Activated CD8-positive, alpha-beta memory T cell treated with anti-CD3 and anti-CD28 coated beads, Interleukin-2, amount 50 U/mL, for 4 hours (primary cell): ENCODE measurements around the gene NXN.
"Not testable (repeated sequence)": the region's sequence is repeated elsewhere in the genome, so short reads cannot be mapped to it uniquely, and the experiment has no call there.

Experiments
- DNase-seq: peaks from one replicate; pipeline ENCODE4 v3.0.0-alpha.2; 2020

Gene NXN

DNA sequence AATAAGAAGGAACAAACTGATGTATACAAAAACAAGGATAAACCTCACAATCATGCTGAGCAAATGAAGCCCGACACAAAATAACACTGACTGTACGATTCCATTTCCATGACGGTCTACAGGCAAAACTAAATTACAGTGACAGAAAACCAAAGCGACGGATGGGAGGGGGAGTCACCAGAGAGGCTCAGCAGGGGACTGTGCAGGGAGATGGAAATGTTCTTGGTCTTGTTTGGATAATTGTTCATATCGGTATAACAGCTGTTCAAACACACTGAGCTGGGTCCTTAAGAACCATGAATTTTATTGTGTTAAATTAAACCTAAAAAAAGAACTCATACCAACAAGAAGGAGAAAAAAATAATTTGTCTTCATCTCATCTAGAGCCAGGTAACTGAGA, 97.8 kb downstream of the NXN start:
- no peak for DNase-seq

DNA sequence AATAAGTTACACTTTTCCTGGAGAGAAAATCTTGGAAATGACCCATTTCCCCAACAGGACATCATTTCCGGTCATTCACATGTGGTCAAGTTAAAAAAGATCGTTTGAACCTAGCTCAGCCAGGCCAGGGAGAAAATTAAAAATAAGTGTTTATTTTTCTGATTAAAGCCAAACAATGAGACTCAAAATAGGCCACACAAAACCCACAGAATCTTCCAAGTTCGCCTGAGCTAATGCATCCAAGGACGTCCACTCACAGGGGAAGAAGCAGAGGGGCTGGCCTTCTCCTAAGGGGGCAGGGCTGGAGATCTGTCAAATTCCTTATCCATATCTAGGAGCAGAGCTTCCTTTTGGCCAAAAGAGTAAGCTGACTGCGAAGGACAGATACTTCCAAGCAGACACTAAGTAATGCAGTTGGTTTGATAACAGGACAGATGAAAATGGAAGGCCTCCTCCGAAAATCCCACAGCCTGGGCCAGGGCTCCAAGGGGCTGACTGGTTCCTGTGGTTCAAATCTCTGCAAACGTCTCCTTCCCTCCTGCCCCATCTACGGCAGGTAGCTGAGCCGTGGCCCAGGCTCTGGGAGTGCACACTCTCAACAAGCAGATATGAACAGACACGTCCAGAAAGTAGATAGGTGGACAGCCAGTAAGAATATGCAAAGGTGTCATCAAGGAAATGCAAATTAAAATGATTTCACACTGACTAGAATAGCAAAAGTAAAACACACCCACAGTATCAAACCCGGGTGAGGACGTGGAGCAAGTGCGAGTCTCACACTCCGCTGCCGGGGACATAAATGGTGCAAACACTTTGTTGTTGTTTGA, 98.9 kb downstream of the NXN start:
- DNase-seq, result no peak

- DNase-seq, result peak; percentile 64
Observed at GRCh38 chr17:879546-880442, 99.8 kb downstream of the NXN start.

GRCh38 chr17:877630-878029, 101.9 kb downstream of the NXN start:
- DNase-seq, result no peak

DNA sequence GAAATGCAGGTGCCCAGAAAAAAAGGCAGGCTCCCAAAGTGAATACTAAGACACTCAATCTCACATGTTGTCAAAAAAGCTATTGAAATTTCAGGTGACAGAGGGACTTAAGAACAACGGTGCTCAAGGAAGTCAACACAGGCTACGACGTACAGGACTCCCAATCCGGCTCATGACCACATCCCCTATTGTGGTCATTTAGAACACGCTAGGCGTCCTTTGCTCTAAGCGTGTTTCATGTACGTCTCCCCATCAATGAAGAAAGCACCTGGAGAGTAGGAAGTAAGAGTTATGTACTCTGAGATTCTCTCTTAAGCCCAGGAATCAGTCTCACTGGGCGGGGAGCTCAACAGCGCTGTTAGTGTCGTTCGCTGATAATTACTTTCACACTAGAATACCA, 103.3 kb downstream of the NXN start:
- DNase-seq, result no peak

GRCh38 chr17:874590-874989, 105.0 kb downstream of the NXN start:
- not testable (repeated sequence) for DNase-seq

- no peak for DNase-seq
Observed at GRCh38 chr17:872855-873254, 106.7 kb downstream of the NXN start.

DNA sequence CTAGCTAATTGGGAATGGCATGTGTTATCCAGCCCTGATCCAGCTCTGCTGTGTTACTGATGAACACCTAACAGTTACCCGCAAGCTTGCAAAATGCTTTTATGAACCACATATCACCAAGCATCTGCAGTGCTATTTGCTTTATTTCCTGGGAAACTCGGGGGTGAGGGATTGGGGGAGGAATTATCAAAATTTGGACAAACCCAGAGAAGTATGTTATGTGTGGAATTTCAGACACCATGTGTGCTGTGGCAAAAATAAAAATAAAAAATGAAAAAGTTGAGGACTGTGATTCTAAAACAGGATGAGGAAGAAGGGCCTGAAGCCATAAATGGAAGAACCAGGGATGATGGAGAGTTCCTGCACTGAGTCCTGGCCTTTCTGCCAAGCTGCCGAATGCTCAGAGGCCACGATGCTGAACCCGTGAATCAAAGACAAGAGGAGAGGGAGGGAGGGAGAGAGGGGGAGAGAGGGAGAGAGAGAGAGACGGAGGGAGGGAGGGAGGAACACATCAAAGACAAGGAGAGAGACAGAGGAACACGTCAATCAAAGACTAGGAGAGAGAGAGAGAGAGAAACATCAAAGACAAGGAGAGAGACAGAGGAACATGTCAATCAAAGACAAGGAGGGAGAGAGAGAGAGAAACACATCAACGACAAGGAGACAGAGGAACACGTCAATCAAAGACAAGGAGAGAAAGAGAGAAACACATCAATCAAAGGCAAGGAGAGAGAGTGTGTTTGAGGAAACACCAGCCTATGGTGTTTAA, 107.6 kb downstream of the NXN start:
- DNase-seq, result no peak

GRCh38 chr17:869567-870525, 109.7 kb downstream of the NXN start:
- DNase-seq, result no peak

GRCh38 chr17:869086-869485, 110.5 kb downstream of the NXN start:
- no peak for DNase-seq

DNA sequence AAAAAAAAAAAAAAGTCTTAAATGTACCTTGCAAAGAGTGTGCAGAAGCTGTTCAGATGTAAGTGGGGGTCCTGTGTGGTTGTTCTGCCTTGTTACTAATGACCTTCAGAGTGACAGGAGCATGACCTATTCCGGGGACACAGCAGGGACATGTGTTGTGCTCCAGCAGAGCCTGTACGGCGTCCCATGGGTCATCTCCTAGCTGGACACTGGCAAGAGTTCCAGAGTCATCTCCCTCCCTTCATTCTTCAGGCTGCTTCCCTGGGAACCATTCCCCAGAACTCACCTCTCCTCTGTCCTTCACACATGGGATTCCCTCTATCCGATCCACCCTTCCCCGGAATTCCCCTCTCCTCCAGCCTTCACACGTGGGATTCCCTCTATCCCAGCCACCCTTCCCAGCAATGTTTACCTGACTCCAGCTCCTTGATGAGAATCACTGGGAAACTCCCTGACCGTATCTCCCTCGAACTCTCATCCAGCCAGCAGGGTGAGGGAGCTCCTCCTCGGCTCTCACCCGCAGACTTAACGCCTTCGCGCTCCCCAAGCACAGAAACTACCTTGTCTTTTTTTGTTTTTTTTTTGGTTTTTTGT, 111.6 kb downstream of the NXN start:
- DNase-seq, result no peak

DNA sequence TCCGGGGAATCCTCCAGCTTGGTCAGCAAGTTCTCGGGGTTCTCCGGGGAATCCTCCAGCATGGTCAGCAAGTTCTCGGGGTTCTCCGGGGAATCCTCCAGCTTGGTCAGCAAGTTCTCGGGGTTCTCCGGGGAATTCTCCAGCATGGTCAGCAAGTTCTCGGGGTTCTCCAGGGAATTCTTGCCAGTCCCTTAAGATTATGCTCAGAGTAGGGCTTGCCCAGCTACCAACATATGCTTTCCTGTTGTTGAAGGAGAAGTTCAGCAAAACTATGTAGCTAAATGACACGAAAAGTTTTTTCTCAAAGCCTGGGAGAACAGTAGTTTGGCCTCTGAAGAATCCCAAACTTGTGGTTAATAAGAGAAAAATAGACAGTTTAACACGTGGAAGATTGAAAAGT, 112.3 kb downstream of the NXN start:
- DNase-seq, result not testable (repeated sequence)

GRCh38 chr17:866568-867103, 112.9 kb downstream of the NXN start:
- DNase-seq, result no peak

DNA sequence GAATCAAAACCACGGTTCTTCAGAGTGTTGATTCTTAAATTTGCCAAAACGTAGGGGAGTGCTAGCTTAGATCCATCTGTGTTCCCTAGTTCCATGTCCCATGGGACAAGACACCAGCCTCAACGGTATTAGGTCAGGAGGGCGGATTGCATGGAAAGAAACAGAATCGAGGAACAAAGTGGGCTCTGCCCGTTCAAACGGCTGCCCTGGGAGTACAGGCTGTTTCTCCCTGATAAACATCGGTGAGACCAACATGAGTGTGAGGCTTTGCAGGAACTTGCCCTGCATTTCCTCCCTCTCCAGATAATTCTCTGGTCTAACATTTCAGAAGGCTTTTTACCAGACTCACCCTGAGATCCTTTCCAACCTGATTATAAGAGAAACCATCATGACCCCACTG, 115.3 kb downstream of the NXN start:
- no peak for DNase-seq

DNA sequence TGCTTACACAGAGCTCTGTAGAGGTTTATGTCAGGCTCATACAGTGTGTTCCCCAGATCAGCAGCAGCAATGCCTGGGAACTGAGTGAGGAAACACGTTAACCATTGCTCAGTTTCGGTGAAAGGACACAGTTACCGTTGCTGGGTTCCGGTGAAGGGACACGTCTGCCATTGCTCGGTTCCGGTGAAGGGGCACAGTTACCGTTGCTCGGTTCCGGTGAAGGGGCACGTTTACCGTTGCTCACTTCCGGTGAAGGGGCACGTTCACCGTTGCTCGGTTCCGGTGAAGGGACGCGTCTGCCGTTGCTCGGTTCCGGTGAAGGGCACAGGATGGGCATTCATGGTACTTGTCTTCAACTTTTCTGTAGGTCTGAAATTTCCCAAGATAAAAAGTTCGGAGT, 115.7 kb downstream of the NXN start:
- DNase-seq, result no peak

DNA sequence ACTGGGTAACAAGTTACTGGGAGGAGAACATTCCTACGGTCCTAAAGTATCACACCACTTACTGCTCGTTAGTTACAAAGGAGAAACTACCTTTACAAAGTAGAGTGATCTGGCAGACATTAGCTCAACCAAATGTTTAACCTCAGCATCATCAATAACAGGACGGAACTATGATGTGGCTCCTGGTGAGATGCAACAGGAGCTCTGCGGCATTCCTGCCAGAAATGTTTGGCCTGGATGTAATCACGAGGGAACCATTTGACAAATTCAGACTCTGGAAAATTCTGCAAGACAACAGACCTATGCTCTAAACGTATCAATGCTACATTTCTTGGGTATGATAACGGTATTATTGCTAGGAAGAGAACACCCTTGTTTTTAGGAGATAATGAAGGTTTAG, 117.0 kb downstream of the NXN start:
- no peak for DNase-seq

DNA sequence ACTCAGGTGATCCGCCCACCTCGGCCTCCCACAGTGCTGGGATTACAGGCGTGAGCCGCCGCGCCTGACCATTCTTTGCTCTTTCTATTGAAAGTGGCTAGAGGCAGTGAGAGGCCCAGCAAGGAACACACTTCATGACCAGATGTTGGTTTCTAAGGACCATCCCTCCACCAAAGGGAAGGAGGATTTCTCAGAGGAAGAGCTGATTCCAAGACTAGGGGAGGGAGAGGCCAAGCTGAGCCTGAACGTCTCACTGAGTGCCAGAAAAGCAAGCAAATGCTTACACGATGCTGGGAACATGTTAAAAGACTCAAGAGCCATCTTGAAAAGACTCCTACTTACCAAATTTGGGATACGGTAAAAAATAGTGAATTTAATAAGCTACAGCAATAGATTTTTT, 118.2 kb downstream of the NXN start:
- DNase-seq, result no peak

GRCh38 chr17:860805-861204, 118.8 kb downstream of the NXN start:
- DNase-seq, result no peak

GRCh38 chr17:859824-860195, 119.8 kb downstream of the NXN start:
- no peak for DNase-seq

DNA sequence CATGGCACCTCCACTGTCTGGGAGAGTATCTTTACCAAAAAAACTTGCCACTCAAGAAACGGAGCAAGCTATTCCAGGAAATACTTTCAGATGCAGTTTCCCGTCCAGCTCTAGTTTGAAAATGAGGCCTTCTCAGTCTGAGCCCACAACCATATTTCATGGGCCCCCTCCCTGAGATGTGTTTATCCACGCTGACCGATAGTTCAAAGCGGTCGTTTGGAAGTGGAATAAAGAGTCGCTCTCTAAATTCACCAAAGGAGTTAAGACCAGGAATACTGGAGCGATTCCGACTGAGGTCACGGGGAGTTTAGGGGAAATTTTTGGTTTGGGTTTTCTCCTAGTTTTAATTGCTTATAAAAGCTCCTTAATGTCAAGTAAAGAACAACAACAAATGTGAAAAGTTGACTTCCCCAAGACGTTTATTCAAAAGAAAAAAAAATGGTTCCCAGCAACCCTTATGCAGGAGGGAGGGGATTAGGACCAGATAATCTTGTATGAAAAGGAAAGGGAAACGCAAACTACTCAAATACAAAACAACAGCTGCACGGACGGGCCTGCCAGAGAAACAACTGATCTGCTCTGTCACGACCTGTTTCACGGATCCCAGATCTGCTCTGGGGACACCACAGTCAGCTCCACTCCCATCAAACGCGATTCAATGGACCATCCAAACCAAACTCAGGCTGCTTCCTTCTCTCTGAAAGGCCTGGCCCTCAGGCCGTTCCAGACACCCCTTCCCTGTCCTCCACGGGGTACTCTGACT, 120.3 kb downstream of the NXN start:
- no peak for DNase-seq

GRCh38 chr17:856149-856548, 123.4 kb downstream of the NXN start:
- DNase-seq, result no peak
